Thyroid gland (tissue), 4 donors: ENCODE results near the gene PCP4L1. TPM values are rescaled to one million over a fixed set of nuclear protein-coding genes. Genes with fewer than 3 reads are reported as not detected.

Experiments used
- DNase-seq, 2 donors: peaks; one replicate each; pipeline ENCODE4 v3.0.0-alpha.2; 2019
- H3K27ac ChIP-seq, 3 donors: fragments of 200-600 bp; sonication (generic); 1 replicate in 2 of 3; 2 replicates in 1 of 3; pipeline ENCODE4 v1.5.1; 2016 to 2019; ENCODE audit warnings: mild to moderate bottlenecking in 1 of 3, moderate library complexity in 1 of 3
- H3K27me3 ChIP-seq: fragments of 200-600 bp; sonication (generic); one replicate; pipeline ENCODE4 v1.5.1; 2019
- H3K36me3 ChIP-seq, 2 donors: fragments of 200-600 bp; sonication (generic); one replicate each; pipeline ENCODE4 v1.5.1; 2016 to 2019
- H3K4me1 ChIP-seq, 2 donors: fragments of 200-600 bp; sonication (generic); one replicate each; pipeline ENCODE4 v1.5.1; 2017 to 2019
- H3K4me3 ChIP-seq, 3 donors: fragments of 200-600 bp; sonication (generic); replicated peaks in 1 of 3; 1 replicate in 2 of 3; 2 replicates in 1 of 3; pipeline ENCODE4 v1.5.1; 2016; ENCODE audit warnings: mild to moderate bottlenecking in 1 of 3
- H3K9me3 ChIP-seq: fragments of 200-600 bp; sonication (generic); one replicate; pipeline ENCODE4 v1.5.1; 2017
- CTCF ChIP-seq, 6 experiments: fragments of 200-600 bp in 3 of 6; fragments of 450-650 bp in 3 of 6; sonication (generic) in 3 of 6; IDR thresholded peaks; one replicate each; pipeline ENCODE4 v1.5.1; 2016 to 2019; ENCODE audit warnings: antibody characterized with exemption in 6 of 6, mild to moderate bottlenecking in 2 of 6, inconsistent platforms in 1 of 6, moderate library complexity in 1 of 6
- POLR2A ChIP-seq, 2 donors: fragments of 450-650 bp; IDR thresholded peaks; one replicate each; pipeline ENCODE4 v1.6.1; 2017; ENCODE audit warnings: antibody characterized with exemption in 2 of 2, mild to moderate bottlenecking in 2 of 2, moderate library complexity in 1 of 2
- WGBS, 2 donors: methylation state at CpG; one replicate each; pipeline ENCODE4 v1.1.5; 2017; 5-methylcytosine and 5-hydroxymethylcytosine counted together
- intact Hi-C: fragments of 100-400 bp; cut with DNase I; formaldehyde crosslinking; loops from one replicate; pipeline ENCODE4 v1.15.1; 2023
- total RNA-seq, 4 donors: library from RNA; depleted of rRNA; stranded (reverse); fragments of >200 nt; gene quantifications; one replicate each; pipeline ENCODE4 v1.2.3, GENCODE V29; 2016

Gene PCP4L1
- total RNA-seq, 4 donors from 2014 or later, result 0.39 to 0.83 (median 0.61) TPM

GRCh38 chr1:161266836-161267235, 8.3 kb downstream of the PCP4L1 start:
- 60 to 74% methylated on average over 2 of the region's 2 CpGs for WGBS, 2 donors
- no peak for TF ChIP-seq POLR2A (IDR thresholded peaks at IDR 0.05)
- no peak for TF ChIP-seq CTCF (IDR thresholded peaks at IDR 0.05)
- Histone ChIP-seq H3K4me1 (no peaks in the 10 kb centered on the region), H3K9me3 (no peaks in the 10 kb centered on the region), H3K4me3 (no peak overlapping the region), H3K27me3 (no peaks in the 10 kb centered on the region), H3K27ac (no peak overlapping the region), H3K36me3 (no peaks in the 10 kb centered on the region)
- intact Hi-C loops, result no loop called here
- no peak for DNase-seq

- no peak for DNase-seq
- WGBS, 2 donors, result 71 to 78% methylated on average over 3 of the region's 3 CpGs
- no peaks in the 10 kb centered on the region for H3K36me3 ChIP-seq
- H3K4me1 ChIP-seq, result no peaks in the 10 kb centered on the region
- intact Hi-C loops, result no loop called here
- TF ChIP-seq CTCF (IDR thresholded peaks at IDR 0.05), result no peak
- no peak for TF ChIP-seq POLR2A (IDR thresholded peaks at IDR 0.05)
- no peak overlapping the region for H3K4me3 ChIP-seq
- H3K27ac ChIP-seq, result no peak overlapping the region
- no peaks in the 10 kb centered on the region for H3K27me3 ChIP-seq
- H3K9me3 ChIP-seq, result no peaks in the 10 kb centered on the region
These were observed 8.8 kb downstream of the PCP4L1 start for GRCh38 chr1:161267321-161267720.

- DNase-seq, result no peak
- no peaks in the 10 kb centered on the region for H3K4me1 ChIP-seq
- TF ChIP-seq CTCF (IDR thresholded peaks at IDR 0.05), result no peak
- TF ChIP-seq POLR2A (IDR thresholded peaks at IDR 0.05), result no peak
- H3K4me3 ChIP-seq, result no peak overlapping the region
- no peaks in the 10 kb centered on the region for H3K9me3 ChIP-seq
- 39% methylated on average over 3 of the region's 3 CpGs for WGBS, 2 donors
- H3K27me3 ChIP-seq, result no peaks in the 10 kb centered on the region
- intact Hi-C loops, result no loop called here
- no peaks in the 10 kb centered on the region for H3K36me3 ChIP-seq
- no peak overlapping the region for H3K27ac ChIP-seq
These were observed 14.9 kb downstream of the PCP4L1 start for GRCh38 chr1:161273402-161273801.

GRCh38 chr1:161274874-161275273, 16.3 kb downstream of the PCP4L1 start:
- intact Hi-C loops, result no loop called here
- Histone ChIP-seq H3K9me3 (no peaks in the 10 kb centered on the region), H3K4me1 (no peaks in the 10 kb centered on the region), H3K27me3 (no peaks in the 10 kb centered on the region), H3K4me3 (no peak overlapping the region), H3K27ac (no peak overlapping the region), H3K36me3 (no peaks in the 10 kb centered on the region)
- 66 to 82% methylated on average over 3 of the region's 3 CpGs for WGBS, 2 donors
- no peak for DNase-seq
- no peak for TF ChIP-seq POLR2A (IDR thresholded peaks at IDR 0.05)
- no peak for TF ChIP-seq CTCF (IDR thresholded peaks at IDR 0.05)

- Histone ChIP-seq H3K27me3 (no peaks in the 10 kb centered on the region), H3K36me3 (no peaks in the 10 kb centered on the region), H3K9me3 (no peaks in the 10 kb centered on the region), H3K4me3 (no peak overlapping the region), H3K27ac (no peak overlapping the region), H3K4me1 (peaks cover 0 to 4% of the 10 kb centered on the region in 2 donors)
- DNase-seq, result no peak
- no peak for TF ChIP-seq CTCF (IDR thresholded peaks at IDR 0.05)
- intact Hi-C loops, result no loop called here
- 98% methylated on average over 1 of the region's 1 CpG for WGBS, 2 donors
These were observed 24.4 kb downstream of the PCP4L1 start for GRCh38 chr1:161282991-161283390.
